IgD-negative memory B cell (primary cell): ENCODE data around the gene EIF4A3. TPM values are rescaled to one million over a fixed set of nuclear protein-coding genes. Genes with fewer than 3 reads are reported as not detected.
"Not testable (repeated sequence)": the region's sequence is repeated elsewhere in the genome, so short reads cannot be mapped to it uniquely, and the experiment has no call there.

Experiments
- H3K27ac Mint-ChIP-seq, 3 donors: one replicate each; pipeline ENCODE4 v1.8.0; 2020 to 2022; ENCODE audit warnings: mild to moderate bottlenecking in 3 of 3, mixed read lengths in 3 of 3, moderate library complexity in 1 of 3
- H3K27me3 Mint-ChIP-seq: one replicate; pipeline ENCODE4 v1.8.0; 2021; ENCODE audit warnings: mixed read lengths
- H3K36me3 Mint-ChIP-seq: one replicate; pipeline ENCODE4 v1.8.0; 2020; ENCODE audit warnings: mild to moderate bottlenecking, mixed read lengths
- H3K4me1 Mint-ChIP-seq, 3 donors: one replicate each; pipeline ENCODE4 v1.8.0; 2020 to 2022; ENCODE audit warnings: mixed read lengths in 3 of 3, mild to moderate bottlenecking in 1 of 3
- H3K4me3 Mint-ChIP-seq, 4 donors: one replicate each; pipeline ENCODE4 v1.8.0; 2020 to 2022; ENCODE audit warnings: mild to moderate bottlenecking in 4 of 4, mixed read lengths in 4 of 4, moderate library complexity in 3 of 4
- H3K9me3 Mint-ChIP-seq, 3 donors: one replicate each; pipeline ENCODE4 v1.8.0; 2020 to 2021; ENCODE audit warnings: mixed read lengths in 3 of 3, mild to moderate bottlenecking in 1 of 3
- polyA plus RNA-seq: library from polyadenylated mRNA; unstranded; fragments of 300-500 nt; fragmentation: Illumina TruSeq; gene quantifications from one replicate; pipeline ENCODE4 v1.2.3, GENCODE V29; 2021

The EIF4A3 gene
- polyA plus RNA-seq, 1 donor from 2014 or later, result 71.0 TPM

DNA sequence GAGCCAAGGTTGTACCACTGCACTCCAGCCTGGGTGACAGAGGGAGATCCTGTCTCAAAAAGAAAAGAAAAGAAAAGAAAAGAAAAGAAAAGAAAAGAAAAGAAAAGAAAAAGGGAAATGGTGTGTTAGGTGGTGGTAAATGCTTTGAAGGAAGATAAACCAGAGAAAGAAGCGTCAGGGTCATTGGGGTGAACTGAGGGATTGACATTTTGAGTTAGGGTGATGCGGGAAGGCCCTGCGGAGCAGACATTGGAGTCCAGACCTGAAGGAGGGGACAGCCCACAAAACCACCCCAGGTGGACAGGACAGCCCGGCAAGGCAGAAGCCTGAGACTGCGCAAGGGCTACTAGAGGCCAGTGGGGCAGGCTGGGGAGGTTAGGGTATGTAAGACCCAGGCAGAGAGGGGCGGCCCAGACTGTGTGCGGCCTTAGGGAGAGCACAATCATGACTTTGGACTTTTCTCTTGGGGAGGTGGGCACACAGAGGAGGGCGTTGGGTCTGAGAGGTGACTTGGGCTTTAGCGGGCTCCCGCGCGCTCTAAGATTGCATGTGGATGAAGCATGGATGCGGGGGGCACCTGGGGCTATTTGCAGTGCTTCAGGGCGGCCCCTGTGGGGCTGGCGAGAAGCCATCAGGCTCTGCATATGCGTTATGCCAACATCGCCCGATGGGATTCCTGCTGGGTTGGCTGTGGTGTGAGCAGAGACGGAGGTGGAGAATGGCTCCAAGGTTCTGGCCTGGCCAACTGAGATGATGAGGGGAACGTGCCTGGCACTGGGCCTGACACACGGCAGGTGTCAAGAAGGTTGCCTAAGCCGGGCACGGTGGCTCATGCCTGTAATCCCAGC is 48.9 kb downstream of the EIF4A3 start:
- H3K9me3 Mint-ChIP-seq, result no peaks in the 10 kb centered on the region
- H3K4me3 Mint-ChIP-seq, result peak overlapping the region in 1 of 4 donors; percentile 16
- H3K36me3 Mint-ChIP-seq, result no peaks in the 10 kb centered on the region
- H3K27me3 Mint-ChIP-seq, result peaks cover 1% of the 10 kb centered on the region
- H3K27ac Mint-ChIP-seq, result no peak overlapping the region
- H3K4me1 Mint-ChIP-seq, result peaks cover 8 to 18% (median 9%) of the 10 kb centered on the region in 3 donors

DNA sequence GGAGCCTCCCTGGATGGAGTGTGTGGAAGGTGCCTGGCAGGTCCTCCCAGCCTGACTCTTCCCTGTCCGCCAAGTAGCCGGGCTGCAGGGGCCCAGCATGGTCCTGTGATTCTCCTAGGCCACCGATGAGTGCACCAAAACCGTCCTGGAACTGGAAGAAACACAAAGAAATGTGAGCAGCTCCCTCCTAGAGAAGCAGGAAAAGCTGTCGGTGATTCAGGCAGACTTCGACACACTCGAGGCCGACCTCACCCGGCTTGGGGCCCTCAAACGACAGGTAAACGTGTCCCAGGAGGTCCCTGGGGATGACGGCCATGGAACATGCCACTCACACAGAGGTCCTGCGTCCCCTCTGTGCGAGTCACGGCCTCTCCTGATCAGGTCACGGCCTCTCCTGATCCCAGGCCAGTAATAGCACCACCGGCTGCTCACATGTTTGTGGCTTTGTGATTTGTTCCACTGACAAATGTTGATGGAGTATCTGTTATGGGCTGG is 49.8 kb downstream of the EIF4A3 start:
- H3K4me3 Mint-ChIP-seq, result peak overlapping the region in 2 of 4 donors; percentile 16 to 80
- no peaks in the 10 kb centered on the region for H3K36me3 Mint-ChIP-seq
- H3K27me3 Mint-ChIP-seq, result peaks cover 1% of the 10 kb centered on the region
- H3K27ac Mint-ChIP-seq, result no peak overlapping the region
- H3K4me1 Mint-ChIP-seq, result peaks cover 3 to 11% (median 9%) of the 10 kb centered on the region in 3 donors
- H3K9me3 Mint-ChIP-seq, result no peaks in the 10 kb centered on the region

DNA sequence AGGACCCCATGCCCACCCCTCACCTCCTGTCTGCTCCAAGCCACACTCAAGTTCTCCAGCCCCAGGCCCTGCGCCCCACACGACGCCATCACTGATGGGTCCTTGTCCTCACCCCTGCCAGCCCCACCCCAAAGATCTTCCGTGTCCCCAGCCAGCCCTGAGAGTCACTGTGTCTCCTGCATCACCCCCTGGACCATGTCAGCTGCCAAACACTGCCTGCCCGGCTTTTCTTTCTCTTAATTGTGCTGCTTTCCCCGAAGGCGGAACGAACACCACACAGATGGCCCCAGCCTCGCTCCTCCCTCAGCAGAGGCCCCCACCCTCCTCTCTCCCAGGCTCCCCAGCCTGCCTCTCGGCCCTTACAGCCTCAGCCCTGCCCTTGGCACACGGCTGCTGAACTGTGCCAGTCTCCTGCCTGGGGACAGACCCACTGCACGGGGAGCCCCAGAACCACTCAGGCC is 50.3 kb downstream of the EIF4A3 start:
- H3K27me3 Mint-ChIP-seq, result peaks cover 1% of the 10 kb centered on the region

DNA sequence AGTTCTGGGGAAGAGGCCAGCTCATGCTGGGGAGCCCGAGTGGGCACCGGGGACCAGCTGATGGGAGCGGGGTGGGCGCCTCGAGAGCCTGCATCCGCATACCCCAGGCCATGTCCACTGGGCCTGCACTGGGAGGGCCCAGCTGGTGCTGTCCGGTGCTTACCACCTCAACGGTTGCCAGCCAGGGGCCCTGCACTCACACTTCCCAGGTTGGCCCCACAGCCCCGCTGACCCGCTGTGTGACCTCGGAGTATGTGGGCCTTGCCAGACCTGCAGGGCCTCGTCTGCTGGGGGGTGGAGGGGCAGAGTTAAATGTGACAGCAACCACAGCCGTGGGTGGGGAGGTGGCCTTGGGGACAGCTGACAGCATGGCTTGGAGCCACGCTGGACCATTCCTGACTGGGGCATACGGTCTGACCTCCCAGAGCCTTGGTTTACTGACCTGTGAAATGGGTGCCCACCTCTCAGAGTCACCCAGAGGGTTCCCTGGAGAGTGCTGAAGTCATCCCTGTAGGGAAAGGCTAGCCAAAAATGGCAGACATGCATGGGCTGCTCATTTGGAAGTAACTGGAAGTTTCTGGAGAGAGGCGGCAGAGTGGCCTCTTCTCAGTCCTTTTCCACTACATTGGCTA is 51.0 kb downstream of the EIF4A3 start:
- no peaks in the 10 kb centered on the region for H3K36me3 Mint-ChIP-seq
- no peak overlapping the region for H3K4me3 Mint-ChIP-seq
- peaks cover 1% of the 10 kb centered on the region for H3K27me3 Mint-ChIP-seq
- no peaks in the 10 kb centered on the region for H3K9me3 Mint-ChIP-seq
- peaks cover 0 to 8% (median 4%) of the 10 kb centered on the region in 3 donors for H3K4me1 Mint-ChIP-seq
- no peak overlapping the region for H3K27ac Mint-ChIP-seq

More for the DNA sequence above, 50.3 kb downstream of the EIF4A3 start:
- Mint-ChIP-seq H3K9me3 (no peaks in the 10 kb centered on the region), H3K36me3 (no peaks in the 10 kb centered on the region), H3K4me1 (peaks cover 0 to 8% (median 5%) of the 10 kb centered on the region in 3 donors), H3K27ac (no peak overlapping the region), H3K4me3 (no peak overlapping the region)

DNA sequence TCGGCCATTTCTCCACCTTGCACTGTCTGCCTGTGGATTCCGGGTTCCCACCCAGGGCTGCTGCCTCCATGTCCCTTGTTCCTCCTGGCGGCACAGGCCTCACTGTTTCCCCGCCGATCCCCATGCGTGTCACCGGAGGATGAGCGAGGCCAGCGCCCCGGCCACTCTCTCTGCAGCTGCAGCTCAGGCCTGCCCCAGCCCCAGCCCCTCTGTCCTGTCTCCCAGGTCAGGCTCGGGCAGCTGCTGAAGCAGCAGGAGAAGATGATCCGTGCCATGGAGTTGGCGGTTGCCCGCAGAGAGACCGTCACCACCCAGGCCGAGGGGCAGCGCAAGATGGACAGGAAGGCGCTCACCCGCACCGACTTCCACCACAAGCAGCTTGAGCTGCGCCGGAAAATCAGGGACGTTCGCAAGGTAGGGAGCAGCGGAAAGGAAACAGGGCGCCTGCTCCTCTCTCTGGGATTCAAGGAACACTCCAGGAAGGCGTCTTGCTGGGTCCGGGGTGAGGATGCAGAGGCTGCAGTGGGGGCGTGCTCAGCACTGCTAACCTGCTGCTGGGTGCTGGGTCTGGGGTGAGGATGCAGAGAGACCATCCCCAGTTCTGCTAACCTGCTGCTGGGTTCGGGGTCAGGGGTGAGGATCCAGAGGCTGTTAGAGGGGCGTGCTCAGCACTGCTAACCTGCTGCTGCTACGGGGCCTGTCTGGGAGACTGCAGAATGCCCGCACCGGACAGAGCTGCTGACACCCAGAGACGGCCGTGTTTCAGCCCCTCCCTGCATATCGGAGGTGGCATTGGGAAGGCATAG is 51.7 kb downstream of the EIF4A3 start:
- H3K36me3 Mint-ChIP-seq, result no peaks in the 10 kb centered on the region
- peaks cover 1% of the 10 kb centered on the region for H3K27me3 Mint-ChIP-seq
- no peak overlapping the region for H3K4me3 Mint-ChIP-seq
- peak overlapping the region in 2 of 3 donors; percentile 16 to 73 for H3K27ac Mint-ChIP-seq
- no peaks in the 10 kb centered on the region for H3K9me3 Mint-ChIP-seq
- H3K4me1 Mint-ChIP-seq, result peaks cover 0 to 1% (median 0%) of the 10 kb centered on the region in 3 donors

DNA sequence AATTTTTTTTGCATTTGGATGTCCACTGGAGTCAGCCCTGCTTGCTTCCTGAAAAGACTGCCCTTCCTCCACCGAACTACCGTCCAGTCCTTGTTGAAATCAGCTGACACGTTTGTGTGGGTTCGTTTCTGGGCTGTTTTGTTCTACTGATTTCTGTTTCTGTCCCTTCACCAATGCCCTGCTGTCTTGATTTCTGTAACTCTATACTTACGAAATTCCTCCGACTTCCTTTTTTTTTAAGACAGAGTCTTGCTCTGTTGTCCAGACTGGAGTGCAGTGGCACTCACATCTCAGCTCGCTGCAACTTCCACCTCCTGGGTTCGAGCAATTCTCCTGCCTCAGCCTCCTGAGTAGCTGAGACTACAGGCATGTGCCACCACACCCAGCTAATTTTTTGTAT is 54.0 kb downstream of the EIF4A3 start:
- H3K4me1 Mint-ChIP-seq, result peaks cover 0 to 1% (median 0%) of the 10 kb centered on the region in 3 donors
- H3K4me3 Mint-ChIP-seq, result no peak overlapping the region
- peak overlapping the region in 1 of 3 donors; percentile 10 for H3K27ac Mint-ChIP-seq
- H3K36me3 Mint-ChIP-seq, result no peaks in the 10 kb centered on the region
- H3K27me3 Mint-ChIP-seq, result peaks cover 1% of the 10 kb centered on the region
- no peaks in the 10 kb centered on the region for H3K9me3 Mint-ChIP-seq

DNA sequence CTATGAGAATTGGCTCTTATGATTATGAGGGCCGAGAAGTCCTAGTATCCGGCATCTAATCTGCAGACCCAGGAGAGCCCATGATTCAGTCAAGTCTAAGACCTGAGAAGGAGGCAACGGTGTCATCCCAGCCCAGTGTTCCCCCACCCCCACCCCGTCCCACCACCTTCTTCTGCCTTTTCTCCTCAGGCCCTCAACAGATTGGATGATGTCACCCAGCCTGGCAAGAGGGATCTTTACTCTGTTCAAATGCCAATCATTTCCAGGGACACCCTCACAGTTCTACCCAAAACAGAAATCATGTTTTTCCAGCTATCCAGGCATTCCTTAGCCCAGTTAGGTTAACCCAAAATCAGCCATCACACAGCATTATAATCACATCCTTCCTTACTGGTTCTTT is 55.6 kb downstream of the EIF4A3 start:
- no peaks in the 10 kb centered on the region for H3K9me3 Mint-ChIP-seq
- H3K36me3 Mint-ChIP-seq, result no peaks in the 10 kb centered on the region
- peaks cover 0 to 1% (median 0%) of the 10 kb centered on the region in 3 donors for H3K4me1 Mint-ChIP-seq
- no peak overlapping the region for H3K27ac Mint-ChIP-seq
- peaks cover 1% of the 10 kb centered on the region for H3K27me3 Mint-ChIP-seq
- no peak overlapping the region for H3K4me3 Mint-ChIP-seq

DNA sequence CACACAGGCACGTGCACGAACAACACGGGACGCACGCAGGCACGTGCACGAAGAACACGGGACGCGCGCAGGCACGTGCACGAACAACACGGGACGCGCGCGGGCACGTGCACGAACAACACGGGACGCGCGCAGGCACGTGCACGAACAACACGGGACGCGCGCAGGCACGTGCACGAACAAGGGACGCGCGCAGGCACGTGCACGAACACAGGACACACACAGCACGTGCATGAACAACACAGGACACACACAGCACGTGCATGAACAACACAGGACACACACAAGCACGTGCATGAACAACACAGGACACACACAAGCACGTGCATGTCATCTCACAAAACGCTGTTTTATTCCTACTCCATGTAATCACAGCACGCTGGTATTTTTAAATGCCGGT is 56.8 kb downstream of the EIF4A3 start:
- H3K27me3 Mint-ChIP-seq, H3K4me1 Mint-ChIP-seq, H3K36me3 Mint-ChIP-seq, H3K9me3 Mint-ChIP-seq, H3K4me3 Mint-ChIP-seq, H3K27ac Mint-ChIP-seq: not testable (repeated sequence)

DNA sequence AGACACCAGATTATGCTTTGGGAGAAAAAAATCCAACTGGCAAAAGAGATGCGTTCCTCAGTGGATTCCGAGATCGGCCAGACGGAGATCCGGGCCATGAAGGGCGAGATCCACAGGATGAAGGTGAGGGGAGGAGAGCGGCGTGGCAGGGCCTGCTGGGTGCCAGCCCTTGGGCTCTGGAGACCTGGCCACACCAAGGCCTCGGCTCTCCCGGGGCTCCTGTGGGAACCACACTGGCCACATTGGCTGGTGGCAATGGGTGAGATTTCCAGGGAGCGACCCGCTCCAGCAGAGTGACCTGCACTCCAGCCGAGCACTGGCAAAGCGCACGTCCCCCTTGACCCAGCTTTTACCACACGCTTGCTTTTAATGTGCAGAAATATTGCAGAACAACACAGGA is 57.2 kb downstream of the EIF4A3 start:
- no peak overlapping the region for H3K4me3 Mint-ChIP-seq
- peaks cover 1% of the 10 kb centered on the region for H3K27me3 Mint-ChIP-seq
- H3K36me3 Mint-ChIP-seq, result no peaks in the 10 kb centered on the region
- H3K27ac Mint-ChIP-seq, result no peak overlapping the region
- H3K4me1 Mint-ChIP-seq, result peaks cover 0 to 1% (median 0%) of the 10 kb centered on the region in 3 donors
- no peaks in the 10 kb centered on the region for H3K9me3 Mint-ChIP-seq

DNA sequence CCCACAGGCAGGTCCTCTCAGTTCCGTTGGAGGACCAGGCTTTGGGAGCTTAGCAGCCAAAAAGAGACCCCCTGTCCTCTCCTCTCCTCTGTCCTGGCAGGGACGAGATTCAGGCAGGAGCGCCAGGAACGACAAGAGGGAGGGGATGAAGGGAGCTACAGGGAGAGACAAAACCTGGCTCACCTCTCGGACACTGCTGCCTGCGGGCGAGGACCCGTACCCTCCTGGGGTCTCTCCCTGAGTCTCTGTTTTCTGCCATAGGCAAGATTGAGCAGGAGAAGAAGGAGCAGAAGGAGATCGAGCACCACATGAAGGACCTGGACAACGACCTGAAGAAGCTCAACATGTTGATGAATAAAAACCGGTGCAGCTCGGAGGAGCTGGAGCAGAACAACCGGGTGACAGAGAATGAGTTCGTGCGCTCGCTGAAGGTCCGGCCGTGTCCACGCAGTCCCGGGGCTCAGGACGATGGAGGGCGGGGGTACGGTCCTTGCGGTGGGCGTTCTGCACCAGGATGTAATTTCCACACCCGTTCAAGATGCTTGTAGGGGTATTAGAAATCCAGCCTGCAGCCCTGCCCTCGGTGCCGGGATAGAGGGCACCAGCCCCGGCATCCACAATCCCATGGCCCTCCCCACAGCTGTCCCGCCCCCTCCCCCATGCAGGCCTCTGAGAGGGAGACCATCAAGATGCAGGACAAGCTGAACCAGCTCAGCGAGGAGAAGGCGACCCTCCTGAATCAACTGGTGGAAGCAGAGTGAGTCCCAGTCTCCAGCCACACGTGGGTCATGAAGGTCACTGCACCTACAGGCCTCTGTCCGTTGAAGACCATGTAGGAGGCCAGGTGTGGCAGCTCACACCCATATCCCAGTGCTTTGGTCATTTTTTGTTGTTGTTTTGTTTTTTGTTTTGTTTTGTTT is 59.3 kb downstream of the EIF4A3 start:
- Mint-ChIP-seq H3K9me3 (no peaks in the 10 kb centered on the region), H3K36me3 (peaks cover 2% of the 10 kb centered on the region), H3K4me3 (no peak overlapping the region), H3K27me3 (peaks cover 4% of the 10 kb centered on the region), H3K4me1 (peaks cover 0 to 3% (median 2%) of the 10 kb centered on the region in 3 donors), H3K27ac (no peak overlapping the region)

DNA sequence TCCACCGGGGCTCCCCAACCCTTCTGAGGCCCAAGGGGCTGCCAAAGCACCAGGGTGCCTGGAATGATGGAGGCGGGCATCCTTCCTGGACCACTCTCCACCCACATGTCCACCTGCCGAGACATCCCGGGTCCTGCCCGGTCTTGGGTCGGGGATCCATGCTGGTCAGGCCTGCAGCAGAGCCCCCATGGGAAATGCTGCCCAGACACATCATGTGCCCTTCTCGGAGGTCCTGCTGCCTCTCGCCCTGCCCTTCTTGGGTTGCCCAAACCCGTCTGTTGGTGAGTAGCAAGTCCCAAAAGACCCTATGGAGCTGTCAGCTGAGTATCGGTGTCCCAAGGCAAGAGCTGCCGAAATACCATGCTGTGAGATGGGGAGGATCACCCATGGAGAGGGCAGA is 60.3 kb downstream of the EIF4A3 start:
- Mint-ChIP-seq H3K4me1 (peaks cover 0 to 3% (median 2%) of the 10 kb centered on the region in 3 donors), H3K27me3 (peaks cover 4% of the 10 kb centered on the region), H3K36me3 (peaks cover 2% of the 10 kb centered on the region), H3K27ac (no peak overlapping the region), H3K9me3 (no peaks in the 10 kb centered on the region), H3K4me3 (no peak overlapping the region)

DNA sequence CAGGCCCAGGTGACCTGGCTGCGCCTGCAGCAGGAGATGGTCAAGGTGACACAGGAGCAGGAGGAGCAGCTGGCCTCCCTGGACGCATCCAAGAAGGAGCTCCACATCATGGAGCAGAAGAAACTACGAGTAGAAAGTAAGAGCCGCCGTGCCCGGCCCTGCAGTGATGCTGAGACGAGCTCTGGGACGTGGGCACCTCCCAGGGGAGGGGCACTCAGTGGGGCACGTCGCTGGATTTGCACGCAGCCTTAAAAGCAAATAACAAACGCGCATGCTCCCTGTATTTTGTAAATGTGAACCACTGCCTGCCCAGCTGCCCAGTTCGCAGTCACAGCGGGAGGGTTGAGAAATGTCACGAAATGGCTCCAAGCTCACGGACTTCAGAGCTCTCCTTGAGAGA is 60.8 kb downstream of the EIF4A3 start:
- peaks cover 0 to 3% (median 2%) of the 10 kb centered on the region in 3 donors for H3K4me1 Mint-ChIP-seq
- H3K9me3 Mint-ChIP-seq, result no peaks in the 10 kb centered on the region
- peaks cover 4% of the 10 kb centered on the region for H3K27me3 Mint-ChIP-seq
- H3K36me3 Mint-ChIP-seq, result peaks cover 2% of the 10 kb centered on the region
- no peak overlapping the region for H3K27ac Mint-ChIP-seq
- peak overlapping the region in 1 of 4 donors; percentile 28 for H3K4me3 Mint-ChIP-seq

DNA sequence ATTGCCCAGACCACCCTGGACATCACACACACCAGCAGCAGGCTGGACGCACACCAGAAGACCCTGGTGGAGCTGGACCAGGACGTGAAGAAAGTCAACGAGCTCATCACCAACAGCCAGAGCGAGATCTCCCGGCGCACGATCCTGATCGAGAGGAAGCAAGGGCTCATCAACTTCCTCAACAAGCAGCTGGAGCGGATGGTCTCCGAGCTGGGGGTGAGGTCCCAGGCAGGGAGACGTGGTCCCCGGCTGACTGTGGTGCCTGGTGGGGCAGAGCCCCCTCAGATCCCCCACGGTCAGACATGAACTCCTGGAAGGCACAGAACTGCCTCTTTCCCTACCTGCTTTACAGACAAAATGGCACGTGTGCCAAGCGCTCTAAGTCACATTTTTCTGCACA is 62.2 kb downstream of the EIF4A3 start:
- Mint-ChIP-seq H3K4me1 (peaks cover 0 to 3% (median 2%) of the 10 kb centered on the region in 3 donors), H3K27ac (no peak overlapping the region), H3K4me3 (no peak overlapping the region), H3K36me3 (peaks cover 2% of the 10 kb centered on the region), H3K27me3 (peaks cover 4% of the 10 kb centered on the region), H3K9me3 (no peaks in the 10 kb centered on the region)
